ENCODE measurements around the gene WDR70.

DNA sequence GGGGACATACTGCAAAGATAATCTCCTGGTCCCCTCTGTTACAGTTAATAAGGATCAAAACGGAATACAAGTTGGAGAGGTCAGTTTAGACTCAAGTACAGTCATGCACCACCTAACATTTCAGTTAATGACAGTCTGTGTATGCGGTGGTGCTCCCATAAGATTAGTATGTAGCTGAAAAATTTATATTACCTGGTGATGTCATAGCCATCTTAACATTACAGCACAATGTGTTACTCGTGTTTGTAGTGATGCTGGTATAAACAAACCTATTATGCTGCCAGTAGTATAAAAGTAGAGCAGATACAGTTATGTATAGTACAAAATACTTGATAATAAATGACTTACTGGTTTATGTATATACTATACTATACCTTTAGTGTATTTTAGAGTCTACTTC lies 252.8 kb downstream of the WDR70 start:
- TF ChIP-seq CTCF (conservative IDR thresholded peaks at IDR 0.05) (no peak), ZFX (IDR thresholded peaks at IDR 0.05) (no peak)

Data from C4-2B (cell line).